SKM-1 (cell line): ENCODE measurements around the gene SURF2.
A peak's percentile ranks its signal among the peaks of the same experiment; 100 is the strongest.

Experiments used
- DNase-seq: peaks from one replicate; lab custom pipeline; 2025; ENCODE audit not compliant: unreplicated experiment; lab: John Stamatoyannopoulos, UW

SURF2 gene

GRCh38 chr9:133396952-133397351 lies 40.6 kb downstream of the SURF2 start:
- no peak for DNase-seq

GRCh38 chr9:133397370-133397769 lies 41.0 kb downstream of the SURF2 start:
- no peak for DNase-seq

- DNase-seq, result no peak
These were observed 41.5 kb downstream of the SURF2 start for GRCh38 chr9:133397895-133398294.

- no peak for DNase-seq
These were observed 43.9 kb downstream of the SURF2 start for GRCh38 chr9:133400292-133400691.

- DNase-seq, result no peak
These were observed 45.2 kb downstream of the SURF2 start for GRCh38 chr9:133401588-133401987.

- no peak for DNase-seq
These were observed 46.3 kb downstream of the SURF2 start for GRCh38 chr9:133402689-133403088.

- DNase-seq, result no peak
These were observed 47.6 kb downstream of the SURF2 start for GRCh38 chr9:133403766-133404453.

GRCh38 chr9:133404454-133405002 lies 48.2 kb downstream of the SURF2 start:
- no peak for DNase-seq

GRCh38 chr9:133405508-133406438 lies 49.4 kb downstream of the SURF2 start:
- no peak for DNase-seq

GRCh38 chr9:133406480-133407307 lies 50.3 kb downstream of the SURF2 start:
- peak; percentile 69 for DNase-seq

GRCh38 chr9:133408042-133408441 lies 51.7 kb downstream of the SURF2 start:
- DNase-seq, result no peak
